AG08395 (cell line): ENCODE results near the gene RPL27A.

Source experiments
- DNase-seq: peaks from one replicate; pipeline ENCODE4 v3.0.0; 2012; ENCODE audit warnings: mixed read lengths, low spot score

RPL27A gene

GRCh38 chr11:8701891-8702597, 19.5 kb downstream of the RPL27A start:
- no peak for DNase-seq

GRCh38 chr11:8702598-8702915, 20.0 kb downstream of the RPL27A start:
- no peak for DNase-seq

- DNase-seq: no peak
Measured at GRCh38 chr11:8704136-8704535, 21.5 kb downstream of the RPL27A start.

GRCh38 chr11:8705146-8705545, 22.6 kb downstream of the RPL27A start:
- DNase-seq: no peak

GRCh38 chr11:8706673-8707432, 24.3 kb downstream of the RPL27A start:
- no peak for DNase-seq

- no peak for DNase-seq
Measured at GRCh38 chr11:8707541-8708191, 25.1 kb downstream of the RPL27A start.

GRCh38 chr11:8709002-8709672, 26.5 kb downstream of the RPL27A start:
- DNase-seq: peak; percentile 87

- DNase-seq: no peak
Measured at GRCh38 chr11:8709777-8710176, 27.2 kb downstream of the RPL27A start.

- no peak for DNase-seq
Measured at GRCh38 chr11:8711895-8712442, 29.4 kb downstream of the RPL27A start.

- no peak for DNase-seq
Measured at GRCh38 chr11:8712506-8712905, 29.9 kb downstream of the RPL27A start.

GRCh38 chr11:8713760-8714454, 31.3 kb downstream of the RPL27A start:
- no peak for DNase-seq

- no peak for DNase-seq
Measured at GRCh38 chr11:8714622-8715225, 32.1 kb downstream of the RPL27A start.

GRCh38 chr11:8715501-8715900, 32.9 kb downstream of the RPL27A start:
- DNase-seq: no peak

GRCh38 chr11:8717544-8717875, 34.9 kb downstream of the RPL27A start:
- DNase-seq: no peak

GRCh38 chr11:8717876-8718753, 35.5 kb downstream of the RPL27A start:
- DNase-seq: peak; percentile 80

GRCh38 chr11:8719211-8719649, 36.6 kb downstream of the RPL27A start:
- DNase-seq: peak; percentile 93

GRCh38 chr11:8719721-8720120, 37.1 kb downstream of the RPL27A start:
- peak; percentile 67 for DNase-seq

GRCh38 chr11:8720352-8720751, 37.8 kb downstream of the RPL27A start:
- no peak for DNase-seq

- no peak for DNase-seq
Measured at GRCh38 chr11:8720868-8721608, 38.4 kb downstream of the RPL27A start.
